Thymus (tissue), 11 donors: ENCODE data around the gene SKP2. TPM values are rescaled to one million over a fixed set of nuclear protein-coding genes. Genes with fewer than 3 reads are reported as not detected.

Experiments
- DNase-seq, 9 donors: peaks; one replicate each; pipeline ENCODE4 v3.0.0-alpha.2; 2013; ENCODE audit warnings: low spot score in 9 of 9, low read depth in 6 of 9, missing footprints in 1 of 9
- H3K27ac ChIP-seq, 2 donors: one replicate each; pipeline ENCODE4 v1.5.1; 2013; ENCODE audit warnings: control low read depth in 1 of 2, low read depth in 1 of 2, low read length in 1 of 2, mild to moderate bottlenecking in 1 of 2, moderate library complexity in 1 of 2
- H3K27me3 ChIP-seq, 2 donors: one replicate each; pipeline ENCODE4 v1.5.1; 2013; ENCODE audit warnings: low read length in 1 of 2; ENCODE audit not compliant: control insufficient read depth in 2 of 2, insufficient read depth in 1 of 2
- H3K36me3 ChIP-seq, 2 donors: one replicate each; pipeline ENCODE4 v1.5.1; 2013; ENCODE audit warnings: low read length in 1 of 2, mild to moderate bottlenecking in 1 of 2, moderate library complexity in 1 of 2; ENCODE audit not compliant: control insufficient read depth in 2 of 2, insufficient read depth in 2 of 2
- H3K4me1 ChIP-seq, 2 donors: one replicate each; pipeline ENCODE4 v1.5.1; 2013; ENCODE audit warnings: low read length in 2 of 2; ENCODE audit not compliant: control insufficient read depth in 2 of 2, insufficient read depth in 2 of 2
- H3K4me3 ChIP-seq, 2 donors: one replicate each; pipeline ENCODE4 v1.5.1; 2013; ENCODE audit warnings: low read length in 2 of 2, control low read depth in 1 of 2, mild to moderate bottlenecking in 1 of 2
- H3K9me3 ChIP-seq, 2 donors: one replicate each; pipeline ENCODE4 v1.5.1; 2013; ENCODE audit warnings: low read length in 1 of 2, mild to moderate bottlenecking in 1 of 2; ENCODE audit not compliant: control insufficient read depth in 2 of 2, insufficient read depth in 1 of 2
- WGBS: extraction: QIAGEN DNeasy Blood & Tissue Kit; methylation state at CpG from one replicate; pipeline ENCODE4 v1.1.7; 2013; 5-methylcytosine and 5-hydroxymethylcytosine counted together
- polyA plus RNA-seq: library from polyadenylated mRNA; stranded (reverse); fragments of 200-250 nt; gene quantifications from one replicate; pipeline ENCODE4 v1.2.3, GENCODE V29; 2013
- total RNA-seq: library from RNA; stranded (reverse); fragments of 120-200 nt; gene quantifications from one replicate; pipeline ENCODE4 v1.2.4, GENCODE V29; 2013
- donor health status: healthy.

SKP2 gene
- total and polyA plus RNA-seq, 2 donors: 6.5 to 31.0 TPM

DNA sequence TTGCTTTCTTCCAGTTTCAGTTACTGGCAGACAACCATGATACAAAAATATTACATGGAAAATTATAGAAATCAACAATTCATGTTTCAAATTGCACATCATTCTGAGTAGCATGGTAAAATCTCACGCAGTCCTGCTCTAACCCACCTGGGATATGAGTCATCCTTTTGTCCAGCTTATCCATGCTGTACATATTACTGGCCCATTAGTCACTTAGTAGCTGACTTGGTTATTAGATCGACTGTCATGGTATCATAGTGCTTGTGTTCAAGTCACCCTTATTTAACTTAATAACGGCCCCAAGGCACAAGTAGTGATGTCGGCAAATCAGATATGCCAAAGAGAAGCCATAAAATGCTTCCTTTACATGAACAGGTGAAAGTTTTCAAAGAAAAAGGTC is 48.6 kb downstream of the SKP2 start:
- WGBS: 98% methylated on average over 4 of the region's 4 CpGs
- Histone ChIP-seq H3K27me3 (no peaks in the 10 kb centered on the region), H3K4me3 (no peak overlapping the region), H3K9me3 (no peaks in the 10 kb centered on the region), H3K27ac (no peak overlapping the region), H3K36me3 (peaks cover 4 to 23% of the 10 kb centered on the region in 2 donors), H3K4me1 (no peaks in the 10 kb centered on the region)
- no peak for DNase-seq

DNA sequence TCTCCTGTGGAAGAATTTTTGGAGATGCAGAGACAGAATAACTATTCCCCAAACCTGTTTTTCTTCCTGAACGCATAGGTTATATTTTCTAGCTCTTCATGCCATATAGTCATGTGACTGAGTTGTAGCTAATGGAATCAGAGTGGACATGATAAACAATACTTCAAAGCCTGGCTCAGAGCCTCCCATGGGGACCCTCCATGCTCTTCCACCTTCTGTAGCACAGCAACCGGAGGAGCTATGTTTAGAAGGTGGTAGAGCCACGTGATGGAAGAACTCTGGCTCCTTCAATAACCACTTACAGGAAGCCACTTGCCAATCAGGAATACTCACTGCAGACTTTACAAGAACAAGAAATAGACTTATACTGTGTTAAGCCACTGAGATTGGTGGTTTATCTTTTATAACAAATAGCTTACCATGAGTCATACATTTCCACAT is 50.6 kb downstream of the SKP2 start:
- WGBS: 76% methylated on average over 3 of the region's 3 CpGs
- H3K36me3 ChIP-seq: peaks cover 4 to 17% of the 10 kb centered on the region in 2 donors

DNA sequence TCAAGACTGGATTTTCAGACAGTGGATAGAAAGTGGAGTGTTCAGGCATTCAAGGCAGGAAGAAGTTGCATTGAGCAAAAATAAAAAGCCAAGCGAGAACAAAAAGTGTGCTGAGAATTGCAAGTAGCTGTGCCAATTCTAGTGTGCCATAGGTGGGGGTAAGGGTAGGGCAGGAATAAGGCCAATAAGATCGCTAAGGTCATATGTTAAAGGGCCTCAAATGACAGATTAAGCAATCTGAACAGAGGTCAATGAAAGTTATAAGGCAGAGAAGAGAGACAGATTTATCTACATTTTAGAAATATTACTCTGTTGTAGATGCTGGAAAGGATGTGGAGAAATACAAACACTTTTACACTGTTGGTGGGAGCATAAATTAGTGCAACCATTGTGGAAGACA is 53.4 kb downstream of the SKP2 start:
- H3K4me1 ChIP-seq: no peaks in the 10 kb centered on the region
- H3K36me3 ChIP-seq: peaks cover 4 to 17% of the 10 kb centered on the region in 2 donors
- no peak for DNase-seq
- H3K9me3 ChIP-seq: no peaks in the 10 kb centered on the region
- no peak overlapping the region for H3K4me3 ChIP-seq
- H3K27me3 ChIP-seq: no peaks in the 10 kb centered on the region
- 100% methylated on average over 2 of the region's 2 CpGs for WGBS
- H3K27ac ChIP-seq: no peak overlapping the region

More for the DNA sequence above, 50.6 kb downstream of the SKP2 start:
- Histone ChIP-seq H3K9me3 (no peaks in the 10 kb centered on the region), H3K4me3 (no peak overlapping the region), H3K27me3 (no peaks in the 10 kb centered on the region), H3K4me1 (no peaks in the 10 kb centered on the region), H3K27ac (no peak overlapping the region)
- no peak for DNase-seq

- Histone ChIP-seq H3K27ac (no peak overlapping the region), H3K4me1 (no peaks in the 10 kb centered on the region), H3K4me3 (no peak overlapping the region), H3K9me3 (no peaks in the 10 kb centered on the region), H3K27me3 (no peaks in the 10 kb centered on the region), H3K36me3 (peaks cover 0 to 13% of the 10 kb centered on the region in 2 donors)
- DNase-seq: no peak
Measured at GRCh38 chr5:36206913-36207312, 55.0 kb downstream of the SKP2 start.

GRCh38 chr5:36208786-36209185 is 56.9 kb downstream of the SKP2 start:
- Histone ChIP-seq H3K27me3 (no peaks in the 10 kb centered on the region), H3K9me3 (no peaks in the 10 kb centered on the region), H3K36me3 (peaks cover 6 to 13% of the 10 kb centered on the region in 2 donors), H3K27ac (no peak overlapping the region), H3K4me1 (no peaks in the 10 kb centered on the region), H3K4me3 (no peak overlapping the region)
- 98% methylated on average over 2 of the region's 2 CpGs for WGBS
- no peak for DNase-seq

- H3K36me3 ChIP-seq: peaks cover 6 to 15% of the 10 kb centered on the region in 2 donors
- no peak for DNase-seq
- H3K4me3 ChIP-seq: no peak overlapping the region
- no peaks in the 10 kb centered on the region for H3K27me3 ChIP-seq
- WGBS: 97% methylated on average over 3 of the region's 3 CpGs
- H3K9me3 ChIP-seq: no peaks in the 10 kb centered on the region
- H3K4me1 ChIP-seq: no peaks in the 10 kb centered on the region
- H3K27ac ChIP-seq: no peak overlapping the region
Measured at GRCh38 chr5:36209664-36210063, 57.8 kb downstream of the SKP2 start.

DNA sequence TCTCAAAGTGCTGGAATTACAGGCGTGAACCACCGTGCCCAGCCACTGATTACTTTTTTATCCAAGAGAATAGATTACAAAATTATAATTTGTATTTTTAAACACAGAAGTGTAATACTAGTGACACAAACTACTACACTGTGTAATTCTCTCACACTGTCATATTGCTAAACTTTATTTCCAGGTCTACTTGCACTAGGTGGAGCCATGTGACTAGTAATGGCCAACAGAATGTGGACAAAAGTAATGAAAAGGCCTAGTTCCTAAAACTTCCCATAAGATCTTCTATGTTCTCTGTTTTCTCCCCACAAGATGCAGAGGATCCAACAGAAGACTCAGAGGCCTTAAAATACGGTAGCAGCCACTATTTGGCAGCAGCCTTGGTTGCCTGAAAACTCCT is 62.5 kb downstream of the SKP2 start:
- Histone ChIP-seq H3K27ac (no peak overlapping the region), H3K27me3 (no peaks in the 10 kb centered on the region), H3K36me3 (peaks cover 9 to 10% of the 10 kb centered on the region in 2 donors), H3K4me1 (no peaks in the 10 kb centered on the region), H3K9me3 (no peaks in the 10 kb centered on the region), H3K4me3 (no peak overlapping the region)
- WGBS: 97% methylated on average over 3 of the region's 3 CpGs
- no peak for DNase-seq

GRCh38 chr5:36215910-36216309 is 64.0 kb downstream of the SKP2 start:
- Histone ChIP-seq H3K36me3 (peaks cover 13 to 18% of the 10 kb centered on the region in 2 donors), H3K4me3 (no peak overlapping the region), H3K9me3 (no peaks in the 10 kb centered on the region), H3K27me3 (no peaks in the 10 kb centered on the region), H3K4me1 (no peaks in the 10 kb centered on the region), H3K27ac (no peak overlapping the region)
- no peak for DNase-seq
- WGBS: 63% methylated on average over 2 of the region's 2 CpGs

GRCh38 chr5:36217567-36217966 is 65.7 kb downstream of the SKP2 start:
- 99% methylated on average over 1 of the region's 1 CpG for WGBS
- Histone ChIP-seq H3K9me3 (no peaks in the 10 kb centered on the region), H3K4me3 (no peak overlapping the region), H3K36me3 (peaks cover 13 to 22% of the 10 kb centered on the region in 2 donors), H3K27ac (no peak overlapping the region), H3K27me3 (no peaks in the 10 kb centered on the region), H3K4me1 (no peaks in the 10 kb centered on the region)
- no peak for DNase-seq

- Histone ChIP-seq H3K9me3 (no peaks in the 10 kb centered on the region), H3K36me3 (peaks cover 8 to 18% of the 10 kb centered on the region in 2 donors), H3K27ac (no peak overlapping the region), H3K27me3 (no peaks in the 10 kb centered on the region), H3K4me1 (no peaks in the 10 kb centered on the region), H3K4me3 (no peak overlapping the region)
- no peak for DNase-seq
- WGBS: 99% methylated on average over 1 of the region's 1 CpG
Measured at GRCh38 chr5:36217988-36218387, 66.1 kb downstream of the SKP2 start.
